ENCODE results near the gene AASDH.
A peak's percentile ranks its signal among the peaks of the same experiment; 100 is the strongest.

AASDH gene

GRCh38 chr4:56405016-56405415 is 17.7 kb upstream of the AASDH start:
- ChIA-PET CTCF (interaction anchor here (0.5 to 0.9 kb wide), 4 partner anchors 9 to 723 kb away, joined by 3 to 4 read pairs (median 3); no protein-coding TSS in a partner anchor), POLR2A (ENCODE audit: low non-redundant PET) (interaction anchor here (0.6 kb wide), 1 partner anchor 126 kb away, joined by 3 read pairs; a partner anchor contains a TSS)
- TF ChIP-seq CTCF (conservative IDR thresholded peaks at IDR 0.05; ENCODE audit: low read depth), result no peak

GRCh38 chr4:56400560-56400959 is 13.3 kb upstream of the AASDH start:
- DNase-seq (ENCODE audit: low spot score), result no peak
- POLR2A ChIA-PET (ENCODE audit: low non-redundant PET), result no interaction called here
- CTCF ChIA-PET, result no interaction called here
- no peak for TF ChIP-seq CTCF (conservative IDR thresholded peaks at IDR 0.05; ENCODE audit: low read depth)
- H3K27ac ChIP-seq, result no peak overlapping the region

More at GRCh38 chr4:56405016-56405415, 17.7 kb upstream of the AASDH start:
- DNase-seq (ENCODE audit: low spot score), result no peak
- H3K27ac ChIP-seq, result no peak overlapping the region

GRCh38 chr4:56391270-56391669 is 4.0 kb upstream of the AASDH start:
- ChIA-PET POLR2A (ENCODE audit: low non-redundant PET) (no interaction called here), CTCF (no interaction called here)
- DNase-seq (ENCODE audit: low spot score), result no peak
- TF ChIP-seq CTCF (conservative IDR thresholded peaks at IDR 0.05; ENCODE audit: low read depth), result no peak
- H3K27ac ChIP-seq, result no peak overlapping the region

- TF ChIP-seq CTCF (conservative IDR thresholded peaks at IDR 0.05; ENCODE audit: low read depth), result no peak
- ChIA-PET CTCF (interaction anchor here (0.7 kb wide), 1 partner anchor 412 kb away, joined by 3 read pairs; no protein-coding TSS in a partner anchor), POLR2A (ENCODE audit: low non-redundant PET) (no interaction called here)
- H3K27ac ChIP-seq, result no peak overlapping the region
- DNase-seq (ENCODE audit: low spot score), result no peak
These were observed 2.3 kb upstream of the AASDH start for GRCh38 chr4:56389558-56389957.

GRCh38 chr4:56388306-56388705 is 1.0 kb upstream of the AASDH start:
- DNase-seq (ENCODE audit: low spot score), result peak; percentile 31
- no peak overlapping the region for H3K27ac ChIP-seq
- TF ChIP-seq CTCF (conservative IDR thresholded peaks at IDR 0.05; ENCODE audit: low read depth), result no peak
- ChIA-PET CTCF (no interaction called here), POLR2A (ENCODE audit: low non-redundant PET) (interaction anchor here (1.4 kb wide), 1 partner anchor 47 kb away, joined by 8 read pairs; the partner anchor contains the start of gene PPAT)

- TF ChIP-seq CTCF (conservative IDR thresholded peaks at IDR 0.05; ENCODE audit: low read depth), result no peak
- peak overlapping the region; percentile 96 for H3K27ac ChIP-seq
- no peak for DNase-seq (ENCODE audit: low spot score)
- ChIA-PET CTCF (interaction anchor here (0.6 kb wide), 1 partner anchor 518 kb away, joined by 7 read pairs; no protein-coding TSS in a partner anchor), POLR2A (ENCODE audit: low non-redundant PET) (interaction anchor here (0.6 kb wide), 1 partner anchor 521 kb away, joined by 5 read pairs; the partner anchor contains the start of gene REST)
These were observed 1.2 kb downstream of the AASDH start for GRCh38 chr4:56386091-56386490.

Measured in RWPE1 (cell line).